OCI-M1 (cell line): ENCODE data around the gene MGAT5B.
A peak's percentile ranks its signal among the peaks of the same experiment; 100 is the strongest.

Source experiments
- DNase-seq: peaks from one replicate; lab custom pipeline; 2025; lab: John Stamatoyannopoulos, UW

The MGAT5B gene

GRCh38 chr17:76927577-76927976 lies 59.4 kb downstream of the MGAT5B start:
- no peak for DNase-seq

GRCh38 chr17:76927982-76928381 lies 59.8 kb downstream of the MGAT5B start:
- no peak for DNase-seq

- no peak for DNase-seq
These were observed 60.9 kb downstream of the MGAT5B start for GRCh38 chr17:76929148-76929547.

GRCh38 chr17:76929601-76930000 lies 61.4 kb downstream of the MGAT5B start:
- no peak for DNase-seq

- DNase-seq = no peak
These were observed 61.9 kb downstream of the MGAT5B start for GRCh38 chr17:76930107-76930506.

GRCh38 chr17:76932402-76933333 lies 64.5 kb downstream of the MGAT5B start:
- DNase-seq = no peak

- DNase-seq = no peak
These were observed 66.5 kb downstream of the MGAT5B start for GRCh38 chr17:76934561-76935320.

- no peak for DNase-seq
These were observed 67.1 kb downstream of the MGAT5B start for GRCh38 chr17:76935331-76935730.

- DNase-seq = no peak
These were observed 69.0 kb downstream of the MGAT5B start for GRCh38 chr17:76937238-76937637.

GRCh38 chr17:76938009-76938408 lies 69.8 kb downstream of the MGAT5B start:
- DNase-seq = no peak

GRCh38 chr17:76940295-76940694 lies 72.1 kb downstream of the MGAT5B start:
- no peak for DNase-seq

GRCh38 chr17:76940738-76941350 lies 72.6 kb downstream of the MGAT5B start:
- DNase-seq = peak; percentile 4

- no peak for DNase-seq
These were observed 75.0 kb downstream of the MGAT5B start for GRCh38 chr17:76943202-76943601.

- DNase-seq = no peak
These were observed 75.6 kb downstream of the MGAT5B start for GRCh38 chr17:76943781-76944213.

- DNase-seq = no peak
These were observed 76.3 kb downstream of the MGAT5B start for GRCh38 chr17:76944477-76944876.

GRCh38 chr17:76946111-76946771 lies 78.0 kb downstream of the MGAT5B start:
- no peak for DNase-seq

GRCh38 chr17:76946772-76947135 lies 78.5 kb downstream of the MGAT5B start:
- DNase-seq = no peak

GRCh38 chr17:76947309-76947708 lies 79.1 kb downstream of the MGAT5B start:
- no peak for DNase-seq

GRCh38 chr17:76947771-76948170 lies 79.6 kb downstream of the MGAT5B start:
- DNase-seq = no peak

GRCh38 chr17:76948301-76948700 lies 80.1 kb downstream of the MGAT5B start:
- DNase-seq = no peak

- no peak for DNase-seq
These were observed 80.6 kb downstream of the MGAT5B start for GRCh38 chr17:76948726-76949342.
